ENCODE data around the gene CDKAL1.

CDKAL1 gene

DNA sequence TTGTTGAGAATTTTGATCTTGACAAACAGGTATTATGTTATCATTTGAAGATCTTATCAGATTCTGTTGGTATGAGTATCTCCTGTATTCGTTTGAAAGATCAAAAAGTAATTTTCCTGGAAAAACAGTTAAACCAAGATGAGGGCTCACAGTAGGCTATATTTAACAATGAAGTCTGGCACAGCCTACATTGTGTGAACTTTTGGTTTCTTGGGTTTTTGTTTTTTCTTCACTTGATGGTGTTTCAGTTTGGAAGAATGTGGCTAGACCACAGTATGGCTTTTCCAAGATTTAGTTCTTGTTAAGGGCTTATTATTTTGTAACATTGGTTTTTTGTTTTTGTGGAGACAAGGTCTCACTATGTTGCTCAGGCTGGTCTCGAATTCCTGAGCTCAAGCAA lies 306.4 kb downstream of the CDKAL1 start:
- peak; percentile 8 for DNase-seq (ENCODE audit: low spot score)

DNA sequence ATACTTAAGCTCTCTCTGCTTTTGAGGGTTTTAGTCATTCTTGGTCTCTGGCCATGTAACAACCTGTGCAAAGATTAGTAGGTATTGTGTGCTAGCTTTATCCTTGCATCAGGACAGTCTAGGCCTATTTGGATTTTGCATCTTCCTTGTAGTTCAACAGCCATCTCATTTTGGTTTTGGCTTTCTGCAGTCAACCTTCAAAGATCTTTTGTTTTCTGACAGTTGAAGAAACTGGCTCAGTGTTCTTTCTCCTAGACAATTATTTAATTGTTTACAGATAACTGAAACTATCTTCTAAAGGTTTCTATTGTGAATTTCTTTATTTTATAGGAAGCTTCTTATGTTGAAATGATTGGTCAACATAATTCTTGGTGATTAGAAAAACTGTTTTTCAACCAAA lies 307.5 kb downstream of the CDKAL1 start:
- no peak for DNase-seq (ENCODE audit: low spot score)

DNA sequence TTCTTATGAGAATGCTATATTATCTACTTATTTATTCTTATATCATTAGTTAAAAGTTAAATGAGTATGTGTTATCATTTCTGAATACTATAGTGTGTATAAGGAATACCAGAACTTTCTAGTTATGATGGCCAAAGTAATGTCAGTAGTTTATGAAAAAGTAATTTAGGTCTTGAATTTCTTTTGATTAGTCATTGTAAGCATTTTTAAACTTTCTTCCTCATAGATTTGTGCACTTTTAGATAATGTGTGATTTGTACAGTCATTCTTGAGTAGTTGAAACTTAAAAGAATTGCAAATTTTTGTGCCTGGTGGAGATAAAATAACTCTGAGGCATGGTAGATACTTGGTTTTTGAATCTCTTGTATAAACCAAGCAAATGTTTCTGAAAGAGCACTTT lies 311.3 kb downstream of the CDKAL1 start:
- peak; percentile 27 for DNase-seq (ENCODE audit: low spot score)

DNA sequence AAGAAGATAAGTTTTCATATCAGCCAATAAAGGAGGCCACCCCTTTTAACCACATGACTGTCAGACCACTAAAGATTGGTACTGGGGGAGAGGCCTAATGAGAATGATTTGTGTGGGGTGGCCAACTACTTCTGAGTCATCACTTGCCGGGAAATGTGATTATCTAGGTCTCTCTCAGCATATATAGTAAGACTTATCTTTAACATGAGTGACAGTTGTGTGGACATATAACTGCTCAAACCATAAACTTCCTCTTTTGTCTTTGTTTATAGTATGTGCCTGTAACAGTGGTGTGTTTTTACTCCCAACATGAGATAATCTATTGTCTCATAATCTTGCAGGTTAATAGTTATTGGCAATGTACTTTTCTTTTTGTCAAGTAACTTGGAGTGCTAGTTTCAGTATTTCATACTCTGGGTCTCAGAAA lies 312.4 kb downstream of the CDKAL1 start:
- DNase-seq (ENCODE audit: low spot score): peak; percentile 59

DNA sequence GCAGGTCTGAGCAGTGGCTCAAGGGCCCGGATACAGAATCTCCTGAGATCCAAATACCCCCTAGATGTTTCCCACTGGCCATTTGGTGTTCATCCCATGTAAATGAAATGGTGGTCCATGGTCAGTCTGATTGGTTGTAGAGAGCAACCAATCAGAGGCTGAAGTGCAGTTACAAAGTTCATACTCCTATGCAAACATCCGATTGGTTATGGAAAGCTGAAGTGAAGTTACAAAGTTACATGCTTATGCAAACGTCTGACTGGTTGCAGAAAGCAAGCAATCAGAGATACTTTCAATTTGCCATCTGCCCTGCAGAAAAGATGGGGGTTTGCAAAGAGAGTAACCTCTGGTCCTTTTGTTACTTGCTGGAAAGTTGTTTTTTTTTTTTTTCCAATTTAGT lies 313.6 kb downstream of the CDKAL1 start:
- no peak for DNase-seq (ENCODE audit: low spot score)

DNA sequence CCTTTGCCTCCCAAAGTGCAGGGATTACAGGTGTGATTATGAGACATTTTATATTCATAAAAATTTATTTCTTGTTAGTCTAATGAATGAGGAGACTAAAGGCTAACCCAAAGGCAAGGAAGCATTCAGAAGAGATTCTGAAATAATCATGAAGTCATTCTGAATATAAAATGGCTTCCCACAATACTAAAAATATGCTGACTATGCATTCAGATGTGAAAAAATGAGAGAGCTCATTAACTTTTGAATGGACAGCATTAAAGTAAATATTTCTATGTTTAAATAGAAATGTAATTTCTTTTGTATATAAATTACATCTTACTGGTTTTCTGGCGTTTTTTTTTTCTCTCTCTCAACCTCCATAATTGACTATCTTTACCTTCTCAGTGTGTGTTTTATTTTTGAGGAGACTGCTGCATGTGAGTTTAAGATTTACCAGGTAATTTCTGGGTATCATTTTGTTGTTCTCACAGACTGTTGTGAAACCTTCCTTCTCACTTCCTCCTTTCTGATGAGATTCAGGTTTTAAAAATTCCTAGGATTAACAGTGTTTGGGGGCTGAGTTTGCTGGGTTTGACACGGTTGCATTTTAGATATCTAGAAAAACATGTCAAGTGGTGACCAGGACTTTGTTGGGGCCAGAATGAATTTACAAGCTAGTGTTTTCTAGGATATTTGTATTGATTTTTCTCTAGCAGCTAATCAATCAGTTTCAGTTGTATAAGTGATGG lies 316.6 kb downstream of the CDKAL1 start:
- DNase-seq (ENCODE audit: low spot score): no peak

DNA sequence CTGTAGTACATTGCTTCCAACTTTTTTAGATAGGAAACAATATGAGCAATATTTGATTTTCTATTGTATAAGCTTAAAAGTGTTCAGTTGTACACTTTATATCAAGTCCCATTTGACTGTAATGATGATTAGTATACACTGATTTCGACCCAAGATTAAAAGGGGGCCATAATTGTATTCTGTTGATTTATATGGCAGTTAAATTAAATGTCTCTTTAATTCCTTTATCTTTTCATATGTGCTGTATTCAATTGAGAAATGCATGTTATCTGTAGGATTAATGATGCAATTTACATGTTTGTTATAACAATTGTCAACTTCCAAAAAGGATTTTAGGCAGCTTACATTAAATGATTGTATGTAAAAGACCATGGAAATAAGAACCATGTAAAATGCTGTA lies 317.5 kb downstream of the CDKAL1 start:
- no peak for DNase-seq (ENCODE audit: low spot score)

DNA sequence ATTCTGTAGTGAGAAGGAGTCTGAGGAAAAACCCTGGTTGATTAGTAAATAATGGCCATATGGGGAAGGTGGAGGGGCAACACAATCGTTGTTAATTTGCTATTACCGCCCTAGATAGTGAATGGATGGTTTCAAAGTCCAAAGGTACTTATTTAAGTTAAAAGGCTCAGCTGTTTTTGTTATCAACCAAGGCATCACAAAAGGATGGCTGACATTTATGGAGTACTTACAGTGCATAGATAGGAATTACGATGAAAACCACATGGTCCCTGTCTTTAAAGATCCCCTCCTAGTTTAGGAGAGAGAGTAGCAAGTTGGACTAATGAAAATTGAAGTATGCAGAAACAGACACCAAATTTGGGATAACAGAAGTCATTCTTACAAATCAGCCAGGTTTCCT lies 319.6 kb downstream of the CDKAL1 start:
- no peak for DNase-seq (ENCODE audit: low spot score)

DNA sequence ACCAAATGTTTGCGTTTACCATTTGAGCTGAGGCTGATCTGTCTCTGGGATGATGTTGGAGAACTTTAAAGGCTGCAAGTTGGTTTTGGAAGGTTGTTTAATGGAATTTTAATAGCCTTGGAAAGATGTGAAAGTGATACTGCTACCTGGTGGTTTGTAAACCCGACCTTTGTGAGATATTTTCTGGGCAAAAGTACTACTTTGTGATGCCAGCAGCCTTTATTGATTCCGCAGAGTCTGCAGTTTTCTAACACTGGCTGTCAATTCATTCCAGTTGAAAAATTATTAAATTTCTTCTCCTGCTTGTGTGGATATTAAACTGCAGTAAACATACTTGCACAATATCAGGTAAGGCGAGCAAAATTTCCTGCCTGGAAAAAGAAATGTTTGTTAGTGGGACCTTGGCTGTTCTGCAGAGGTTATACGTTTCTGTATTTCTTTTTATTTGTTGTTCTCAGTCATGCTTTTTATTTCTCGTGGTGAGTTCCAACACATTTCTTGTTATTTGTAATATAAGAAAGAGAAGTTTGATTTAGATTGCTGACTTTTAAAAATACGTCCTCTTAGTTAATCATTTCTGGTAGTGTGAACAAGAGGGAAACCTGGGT lies 322.5 kb downstream of the CDKAL1 start:
- no peak for DNase-seq (ENCODE audit: low spot score)

DNA sequence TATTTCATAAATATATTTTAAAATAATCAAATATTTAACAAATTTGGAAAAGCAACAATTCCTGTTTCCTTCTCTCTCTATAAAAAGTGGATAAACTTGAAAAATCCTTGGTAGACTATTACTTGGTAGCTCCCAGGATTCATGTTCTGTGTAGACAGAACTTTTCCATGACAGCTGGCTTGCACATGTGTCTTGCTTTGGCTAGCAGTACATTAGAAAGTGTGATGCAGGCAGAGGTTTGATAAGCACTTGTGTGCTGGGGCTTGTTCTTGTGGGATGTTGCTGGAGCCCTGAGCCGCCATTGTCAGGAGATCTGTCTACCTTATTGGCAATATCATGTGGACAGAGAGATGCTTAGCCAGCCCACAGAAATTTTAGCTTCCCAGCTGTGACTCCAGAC lies 327.2 kb downstream of the CDKAL1 start:
- DNase-seq (ENCODE audit: low spot score): no peak

DNA sequence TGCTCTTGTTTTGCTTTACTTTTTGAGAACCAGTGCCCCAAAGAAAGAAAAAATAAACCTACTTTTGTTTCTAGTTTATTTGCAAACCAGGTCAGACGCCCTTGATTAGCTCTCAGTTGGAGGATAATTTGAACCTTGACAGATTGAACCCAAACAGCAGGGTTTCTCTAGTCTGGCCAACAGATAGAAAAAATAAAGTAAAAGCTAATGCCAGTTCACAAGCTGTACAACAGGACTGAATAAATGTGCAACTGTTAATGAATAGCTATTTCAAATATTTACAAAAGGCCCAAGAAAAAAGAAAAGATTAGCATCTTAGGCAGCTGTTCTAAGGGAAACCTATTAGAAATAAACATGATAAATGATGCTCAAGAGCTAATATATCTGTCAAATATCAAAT lies 331.8 kb downstream of the CDKAL1 start:
- DNase-seq (ENCODE audit: low spot score): no peak

DNA sequence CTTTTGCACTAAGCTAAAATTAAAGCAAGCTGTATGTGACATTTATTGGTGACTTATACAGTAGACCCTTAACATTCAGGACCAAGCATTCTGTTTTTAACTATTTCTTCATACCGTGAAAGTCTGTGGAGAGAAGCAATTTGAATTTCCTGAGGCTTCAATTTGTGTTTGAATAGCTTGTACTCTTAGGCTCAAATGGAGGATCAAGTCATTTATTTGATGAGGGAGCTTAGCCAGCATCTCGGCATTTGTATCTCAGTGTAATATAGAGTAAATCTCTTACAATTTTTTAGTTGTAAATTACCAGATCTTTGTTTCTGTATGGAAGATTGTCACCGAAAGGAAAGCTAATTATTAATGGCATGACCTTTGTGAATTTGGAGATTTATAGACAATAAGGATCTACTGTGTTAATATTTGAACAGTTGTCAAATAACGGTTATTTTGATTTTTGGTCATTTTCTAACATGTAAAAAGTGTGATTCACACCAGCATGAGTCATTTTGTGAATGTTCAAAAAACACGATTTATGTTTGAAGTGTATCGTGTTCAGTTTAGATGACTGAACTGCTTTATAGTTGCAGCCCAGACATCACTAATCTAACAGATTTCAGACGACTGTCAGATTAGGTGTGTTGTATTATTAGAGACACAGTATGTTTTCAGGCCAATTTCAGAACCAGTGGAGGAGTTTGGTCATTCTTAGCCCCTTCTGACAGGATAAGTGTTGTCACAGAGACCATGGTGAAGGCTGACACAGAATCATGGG lies 332.9 kb downstream of the CDKAL1 start:
- no peak for DNase-seq (ENCODE audit: low spot score)

DNA sequence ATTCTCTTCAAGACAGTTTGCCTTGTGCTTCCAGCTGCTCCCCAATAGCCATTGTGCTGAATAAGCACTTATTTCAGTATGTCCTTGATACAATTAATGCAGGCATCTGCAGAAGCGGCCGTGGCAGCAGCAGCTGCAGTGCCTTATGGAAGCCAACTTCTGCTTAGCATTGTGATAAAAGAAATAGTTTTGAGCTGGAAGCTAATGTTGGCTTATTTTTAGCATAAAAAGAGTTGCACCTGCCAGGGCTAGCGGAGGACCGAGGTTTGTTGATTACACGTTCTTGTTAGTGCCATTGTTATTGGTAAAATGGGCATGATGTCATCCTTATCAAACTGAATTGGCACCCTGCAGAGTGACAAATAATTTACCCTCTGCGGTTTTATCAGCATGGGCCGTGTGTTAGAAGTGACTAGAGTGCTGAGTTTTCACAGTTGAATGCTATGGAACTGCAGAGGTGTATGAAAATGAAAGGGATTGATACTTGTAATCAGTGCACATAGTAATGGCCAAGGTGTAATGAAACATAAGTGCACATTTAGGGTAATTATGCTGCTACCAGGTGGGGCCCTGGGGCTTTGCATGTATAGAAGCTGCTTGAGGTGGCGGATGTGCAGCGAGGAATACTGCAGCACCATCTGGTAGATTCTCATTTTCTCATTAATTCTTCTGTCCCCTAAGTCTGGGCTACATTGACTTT lies 334.3 kb downstream of the CDKAL1 start:
- DNase-seq (ENCODE audit: low spot score): no peak

DNA sequence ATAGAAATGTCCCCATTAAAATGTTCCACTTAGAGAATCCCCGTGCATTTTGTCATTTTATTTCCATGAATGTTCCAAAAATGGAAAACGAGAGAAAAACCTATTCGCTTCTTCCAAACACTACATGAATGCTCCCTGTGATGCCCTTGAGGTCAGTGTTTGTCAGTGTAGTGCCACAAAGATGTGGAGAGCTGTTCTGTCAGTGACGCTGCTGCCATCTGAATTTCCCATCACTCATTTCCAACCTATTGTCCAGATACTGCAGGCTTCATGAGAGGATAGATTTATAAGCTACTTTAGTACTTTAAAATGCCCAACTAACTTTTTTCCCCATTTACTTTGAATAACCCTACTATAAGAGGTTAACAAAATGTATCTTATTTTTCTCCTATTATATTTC lies 335.8 kb downstream of the CDKAL1 start:
- DNase-seq (ENCODE audit: low spot score): no peak

DNA sequence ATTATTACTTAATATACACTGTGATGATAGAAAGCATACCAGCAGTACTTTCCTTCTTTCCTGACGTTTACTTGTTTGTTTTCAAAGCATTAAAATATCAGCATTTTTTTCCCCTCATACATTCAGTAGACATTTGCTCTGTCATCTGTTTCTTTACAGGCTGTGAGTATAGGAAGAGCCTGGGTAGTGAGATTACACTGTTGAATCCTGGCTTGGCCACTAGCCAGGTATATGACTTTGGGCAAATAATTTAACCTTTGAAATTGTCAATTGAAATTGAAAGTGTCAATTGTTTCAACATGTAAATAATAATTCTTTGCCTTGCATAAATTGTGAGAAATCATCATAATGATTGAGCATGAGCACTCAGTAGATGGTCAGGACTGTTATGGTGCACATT lies 336.2 kb downstream of the CDKAL1 start:
- DNase-seq (ENCODE audit: low spot score): no peak

DNA sequence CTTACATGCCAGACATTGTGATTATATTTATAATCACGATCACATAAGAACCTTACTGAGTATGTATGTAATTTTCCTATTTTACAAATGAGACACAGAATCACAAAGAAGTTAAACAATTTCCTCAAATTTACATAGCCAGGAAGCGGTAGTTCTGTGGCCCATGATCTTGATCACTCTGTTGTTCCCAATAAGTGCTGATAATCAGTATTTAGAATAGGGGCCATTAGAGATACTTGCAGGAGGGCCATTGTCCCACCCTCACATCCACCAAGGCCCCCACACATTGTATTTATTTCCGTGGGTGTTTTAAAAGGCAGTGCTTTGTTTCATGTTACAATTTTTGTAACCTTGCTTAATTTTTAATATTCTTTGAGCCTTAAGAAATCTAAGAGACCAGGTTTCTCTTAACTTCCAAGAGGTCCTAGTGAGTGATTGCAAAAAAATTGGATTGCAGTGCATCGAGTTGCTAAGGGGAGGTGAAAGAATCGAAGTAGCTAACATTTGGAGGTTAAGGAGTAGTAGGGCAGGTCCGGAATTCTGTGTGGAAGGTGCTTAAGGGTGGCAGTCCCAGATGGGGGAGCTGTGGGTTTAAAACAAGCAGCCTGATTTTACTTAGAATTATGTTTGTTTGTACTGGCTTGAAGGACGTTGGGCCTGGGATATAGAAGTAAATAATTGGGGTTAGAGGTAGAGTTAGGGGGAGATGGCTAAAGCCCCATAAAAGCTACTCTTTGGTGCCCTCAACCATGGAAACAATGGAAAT lies 339.4 kb downstream of the CDKAL1 start:
- DNase-seq (ENCODE audit: low spot score): no peak

DNA sequence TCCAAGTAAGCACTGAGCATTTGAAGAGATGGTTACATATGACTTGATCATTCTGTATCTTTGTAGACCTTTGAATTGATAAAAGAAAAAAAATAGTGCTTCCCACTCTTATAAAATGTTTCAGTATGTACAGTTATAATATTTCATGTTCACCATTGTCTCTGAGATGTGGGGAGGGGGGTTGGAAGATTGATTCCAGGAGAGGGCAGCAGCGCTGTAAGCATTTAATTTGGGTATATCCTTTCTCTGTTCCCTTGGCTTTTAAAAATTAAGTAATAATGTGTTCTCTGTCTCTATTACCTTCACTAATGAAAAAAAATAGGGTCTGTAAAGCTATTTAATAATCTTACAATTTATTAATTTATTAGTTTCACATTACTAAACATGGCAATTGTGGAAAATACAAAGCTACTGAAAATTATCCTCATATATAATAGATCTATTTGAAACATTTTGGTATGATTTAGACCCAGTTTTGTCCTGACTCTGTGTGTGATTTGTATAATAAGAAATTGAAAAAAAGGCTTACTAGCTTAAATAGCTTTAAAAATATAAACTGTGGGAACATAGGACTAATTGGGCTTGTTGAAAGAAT lies 341.2 kb downstream of the CDKAL1 start:
- DNase-seq (ENCODE audit: low spot score): no peak

DNA sequence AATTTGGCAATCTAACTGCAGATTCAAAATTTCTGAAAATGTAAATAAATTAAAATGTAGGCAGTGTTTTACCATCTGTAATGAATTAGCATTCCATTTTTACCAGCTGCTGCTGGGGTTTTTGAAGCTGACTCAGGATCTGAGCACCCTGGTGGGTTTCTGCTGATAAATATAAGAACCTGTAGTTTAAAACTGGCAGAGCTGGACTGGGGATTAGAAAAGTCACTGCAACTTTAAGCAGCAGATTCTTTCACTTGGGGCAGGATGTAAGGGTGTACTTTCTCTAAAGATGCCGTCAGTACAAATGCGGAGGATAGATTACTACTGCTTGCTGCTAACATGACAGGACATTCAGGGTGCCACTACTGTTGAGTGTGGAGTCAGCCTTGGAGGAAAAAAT lies 341.8 kb downstream of the CDKAL1 start:
- DNase-seq (ENCODE audit: low spot score): no peak

DNA sequence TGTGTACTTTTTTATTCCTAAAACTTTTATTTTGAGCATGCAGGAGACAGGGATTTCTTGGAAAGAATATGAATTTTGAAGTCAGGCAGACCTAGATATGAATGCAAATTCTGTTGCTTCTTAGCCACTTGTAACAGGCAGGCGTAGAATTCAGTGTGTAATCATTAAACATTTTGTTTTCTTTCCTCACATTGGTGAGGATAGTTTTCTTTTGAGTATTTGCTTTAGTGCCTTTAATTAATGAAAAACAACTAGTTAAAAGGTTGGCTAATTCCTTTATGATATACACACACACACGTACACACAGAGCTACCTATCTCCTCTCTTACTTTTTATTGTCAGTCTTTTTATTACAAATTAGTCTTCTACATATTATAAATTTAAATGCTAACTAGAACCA lies 342.3 kb downstream of the CDKAL1 start:
- DNase-seq (ENCODE audit: low spot score): no peak

DNA sequence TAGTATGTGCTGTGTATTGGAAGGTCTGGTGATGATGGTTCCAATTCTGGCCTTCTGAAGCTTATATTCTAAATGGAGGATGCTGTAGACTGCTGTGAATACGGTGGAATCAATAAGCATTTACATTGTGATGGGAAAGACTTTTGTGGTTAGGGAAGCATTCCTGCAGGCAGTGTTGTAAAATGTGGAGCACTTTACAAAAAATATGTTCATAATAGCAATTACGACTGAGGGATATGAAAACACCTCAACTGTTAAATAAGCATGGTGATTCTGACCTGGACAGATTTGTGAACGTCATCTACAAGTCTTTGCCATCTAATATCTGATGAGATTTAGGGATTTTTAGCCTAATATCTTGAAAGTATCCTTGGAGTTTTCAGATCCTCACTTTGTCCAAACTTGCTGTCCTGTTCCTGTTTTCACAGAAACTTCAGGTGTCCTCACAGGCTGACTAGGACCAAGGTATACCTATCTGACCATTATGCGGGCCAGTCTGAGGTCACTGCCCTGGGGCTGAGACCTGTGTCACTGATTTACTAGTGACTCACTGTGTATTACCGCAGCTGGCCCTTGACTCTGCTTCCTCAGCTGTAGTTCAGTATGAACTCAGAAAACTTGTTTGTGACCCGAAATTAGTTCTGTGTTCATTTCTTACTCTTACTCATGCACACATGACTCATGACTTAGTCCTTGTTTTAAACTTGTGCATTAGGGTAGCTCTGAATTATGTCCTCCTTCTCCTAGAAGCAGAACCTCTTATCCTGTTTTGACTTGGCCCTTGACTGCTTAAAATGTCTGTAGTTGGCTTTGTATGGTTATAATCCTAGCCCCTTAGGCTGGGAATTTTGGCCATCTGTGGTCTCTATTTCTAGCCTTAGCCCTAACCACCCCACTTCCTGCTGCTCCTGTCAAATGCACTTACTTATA lies 343.0 kb downstream of the CDKAL1 start:
- DNase-seq (ENCODE audit: low spot score): peak; percentile 84

All from activated CD4-positive, alpha-beta T cell treated with anti-CD3 and anti-CD28 coated beads, Interleukin-2, Interleukin-4, amounts not matched to agents 100 ng/mL and 50 ng/mL, durations not matched to agents 16 hours and 8 hours (primary cell).